ENCODE measurements around the gene IL17D. TPM values are rescaled to one million over a fixed set of nuclear protein-coding genes. Genes with fewer than 3 reads are reported as not detected.

Gene IL17D
- total and polyA plus RNA-seq, 2 donors from 2014 or later, result 0.44 TPM; not detected in 1

DNA sequence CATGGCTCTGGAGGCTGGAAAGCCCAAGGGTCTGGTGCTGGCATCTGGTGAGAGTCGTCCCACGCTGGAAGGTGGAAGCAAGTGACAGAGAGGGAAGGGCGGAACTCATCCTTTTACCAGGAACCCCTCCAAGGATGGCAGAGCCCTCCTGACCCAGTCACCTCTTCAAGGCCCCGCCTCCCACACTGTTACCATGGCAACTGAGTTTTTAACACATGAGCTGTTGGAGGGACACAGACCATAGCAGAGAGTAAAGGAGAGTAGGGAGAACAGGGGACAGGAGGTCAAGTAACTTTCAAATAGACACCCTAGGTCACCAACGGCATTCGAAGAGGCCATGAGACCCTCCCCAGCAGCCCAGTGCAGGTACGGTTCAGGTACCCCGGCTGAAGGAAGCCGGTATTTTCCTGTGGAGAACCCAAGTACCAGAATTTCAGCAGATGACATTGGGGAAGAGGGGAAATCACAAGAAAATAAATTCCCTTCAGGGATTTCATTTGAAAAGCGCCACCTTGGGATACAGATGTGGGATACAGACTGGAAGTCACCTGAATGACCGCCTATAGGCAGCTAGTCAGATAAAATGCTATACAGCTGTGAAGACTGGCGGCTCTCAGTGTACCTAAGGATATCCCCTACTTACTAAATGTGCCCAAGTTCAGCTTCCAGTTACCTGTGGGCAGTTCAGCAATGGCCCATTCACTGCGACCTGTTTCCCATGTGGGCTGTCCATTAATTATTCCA is 8.0 kb downstream of the IL17D start:
- TF ChIP-seq, protein P1, sequence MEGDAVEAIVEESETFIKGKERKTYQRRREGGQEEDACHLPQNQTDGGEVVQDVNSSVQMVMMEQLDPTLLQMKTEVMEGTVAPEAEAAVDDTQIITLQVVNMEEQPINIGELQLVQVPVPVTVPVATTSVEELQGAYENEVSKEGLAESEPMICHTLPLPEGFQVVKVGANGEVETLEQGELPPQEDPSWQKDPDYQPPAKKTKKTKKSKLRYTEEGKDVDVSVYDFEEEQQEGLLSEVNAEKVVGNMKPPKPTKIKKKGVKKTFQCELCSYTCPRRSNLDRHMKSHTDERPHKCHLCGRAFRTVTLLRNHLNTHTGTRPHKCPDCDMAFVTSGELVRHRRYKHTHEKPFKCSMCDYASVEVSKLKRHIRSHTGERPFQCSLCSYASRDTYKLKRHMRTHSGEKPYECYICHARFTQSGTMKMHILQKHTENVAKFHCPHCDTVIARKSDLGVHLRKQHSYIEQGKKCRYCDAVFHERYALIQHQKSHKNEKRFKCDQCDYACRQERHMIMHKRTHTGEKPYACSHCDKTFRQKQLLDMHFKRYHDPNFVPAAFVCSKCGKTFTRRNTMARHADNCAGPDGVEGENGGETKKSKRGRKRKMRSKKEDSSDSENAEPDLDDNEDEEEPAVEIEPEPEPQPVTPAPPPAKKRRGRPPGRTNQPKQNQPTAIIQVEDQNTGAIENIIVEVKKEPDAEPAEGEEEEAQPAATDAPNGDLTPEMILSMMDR (IDR thresholded peaks at IDR 0.05; ENCODE audit: borderline replicate concordance, extremely low read depth, insufficient read depth), result no peak
- Histone ChIP-seq H3K27me3 (ENCODE audit: control insufficient read depth, insufficient read depth, low read length) (no peaks in the 10 kb centered on the region), H3K9me3 (ENCODE audit: control insufficient read depth in 2 of 3, insufficient read depth in 1 of 3, low read length in 3 of 3) (no peaks in the 10 kb centered on the region), H3K36me3 (ENCODE audit: control insufficient read depth in 2 of 3, insufficient read depth in 3 of 3, low read length in 3 of 3) (no peaks in the 10 kb centered on the region), H3K4me3 (ENCODE audit: low read length in 3 of 3) (no peak overlapping the region), H3K27ac (ENCODE audit: low read depth in 2 of 2, low read length in 2 of 2) (no peak overlapping the region), H3K4me1 (ENCODE audit: control insufficient read depth in 2 of 3, insufficient read depth in 2 of 3, low read depth in 1 of 3, low read length in 3 of 3) (peaks cover 0 to 2% (median 0%) of the 10 kb centered on the region in 3 donors), H3K9ac (ENCODE audit: low read length in 3 of 3) (no peak overlapping the region)
- intact Hi-C loops (cut with DNase I), result no loop called here
- DNase-seq (peak in 2 of 5 donors; percentile 27 to 37), FAIRE-seq (no peak)

DNA sequence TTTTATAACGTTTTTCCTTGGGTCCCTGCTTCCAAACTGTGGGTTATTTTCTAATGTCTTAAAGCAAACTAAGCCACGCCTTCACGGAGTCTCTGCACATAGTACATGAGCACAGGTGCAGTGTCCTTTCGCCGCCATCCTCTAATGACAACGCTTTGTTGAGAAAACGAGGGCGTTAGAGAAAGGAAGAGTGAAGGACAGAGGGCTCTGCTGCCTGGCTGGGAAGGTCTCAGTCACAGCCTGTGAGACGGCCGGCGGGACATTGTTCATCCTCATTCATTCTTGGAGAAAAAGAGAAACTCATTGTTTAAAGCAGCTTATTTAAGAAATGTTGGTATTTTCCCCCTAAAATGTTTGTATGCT is 9.5 kb downstream of the IL17D start:
- H3K27ac ChIP-seq (ENCODE audit: low read depth in 2 of 2, low read length in 2 of 2), result no peak overlapping the region

DNA sequence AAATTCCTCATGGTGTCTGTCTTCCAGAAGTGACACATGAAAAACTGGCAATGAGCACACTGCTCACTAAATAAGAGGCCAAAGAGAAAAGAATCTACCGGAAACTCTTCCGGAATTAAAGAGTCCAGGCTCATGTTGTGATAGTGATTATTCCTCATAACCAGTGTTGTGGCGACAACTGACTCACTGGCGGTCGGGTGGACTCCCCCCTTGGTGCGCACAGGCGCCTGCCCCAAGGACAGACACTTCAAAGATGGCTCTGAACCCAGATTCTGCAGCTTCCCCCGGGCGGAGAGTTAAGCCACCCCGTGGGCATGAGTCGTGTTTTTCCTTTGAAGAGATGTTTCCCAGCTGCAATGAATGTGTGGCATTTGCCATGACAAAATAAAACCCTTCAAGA is 10.3 kb downstream of the IL17D start:
- Histone ChIP-seq H3K9ac (ENCODE audit: low read length in 3 of 3) (no peak overlapping the region), H3K4me1 (ENCODE audit: control insufficient read depth in 2 of 3, insufficient read depth in 2 of 3, low read depth in 1 of 3, low read length in 3 of 3) (peaks cover 0 to 2% (median 0%) of the 10 kb centered on the region in 3 donors), H3K36me3 (ENCODE audit: control insufficient read depth in 2 of 3, insufficient read depth in 3 of 3, low read length in 3 of 3) (no peaks in the 10 kb centered on the region), H3K4me3 (ENCODE audit: low read length in 3 of 3) (no peak overlapping the region), H3K27me3 (ENCODE audit: control insufficient read depth, insufficient read depth, low read length) (no peaks in the 10 kb centered on the region), H3K27ac (ENCODE audit: low read depth in 2 of 2, low read length in 2 of 2) (no peak overlapping the region), H3K9me3 (ENCODE audit: control insufficient read depth in 2 of 3, insufficient read depth in 1 of 3, low read length in 3 of 3) (no peaks in the 10 kb centered on the region)
- TF ChIP-seq, protein P1 (IDR thresholded peaks at IDR 0.05; ENCODE audit: borderline replicate concordance, extremely low read depth, insufficient read depth), result no peak
- DNase-seq (no peak), FAIRE-seq (no peak)
- intact Hi-C loops (cut with DNase I), result no loop called here

More for the DNA sequence above, 9.5 kb downstream of the IL17D start:
- no peaks in the 10 kb centered on the region for H3K36me3 ChIP-seq (ENCODE audit: control insufficient read depth in 2 of 3, insufficient read depth in 3 of 3, low read length in 3 of 3)
- no peaks in the 10 kb centered on the region for H3K9me3 ChIP-seq (ENCODE audit: control insufficient read depth in 2 of 3, insufficient read depth in 1 of 3, low read length in 3 of 3)
- peaks cover 0 to 2% (median 0%) of the 10 kb centered on the region in 3 donors for H3K4me1 ChIP-seq (ENCODE audit: control insufficient read depth in 2 of 3, insufficient read depth in 2 of 3, low read depth in 1 of 3, low read length in 3 of 3)
- DNase-seq, result peak in 1 of 5 donors; percentile 11
- H3K4me3 ChIP-seq (ENCODE audit: low read length in 3 of 3), result peak overlapping the region in 2 of 3 donors; percentile 27 to 47
- no peak for FAIRE-seq
- H3K9ac ChIP-seq (ENCODE audit: low read length in 3 of 3), result no peak overlapping the region
- TF ChIP-seq, protein P1 (IDR thresholded peaks at IDR 0.05; ENCODE audit: borderline replicate concordance, extremely low read depth, insufficient read depth), result no peak
- H3K27me3 ChIP-seq (ENCODE audit: control insufficient read depth, insufficient read depth, low read length), result no peaks in the 10 kb centered on the region
- intact Hi-C loops (cut with DNase I), result no loop called here
